GM12891 (cell line): ENCODE measurements around the gene FAM237A.

ENCODE experiments used
- POLR2A ChIP-seq: IDR thresholded peaks from 2 replicates; pipeline ENCODE4 v1.6.1; 2011; ENCODE audit warnings: low read depth, low read length, control low read depth
- POLR2AphosphoS5 ChIP-seq: IDR thresholded peaks from 2 replicates; pipeline ENCODE4 v1.6.1; 2011; ENCODE audit warnings: low read depth, low read length, control low read depth
- POU2F2 ChIP-seq: IDR thresholded peaks from 2 replicates; pipeline ENCODE4 v1.6.1; 2011; ENCODE audit warnings: low read depth, mild to moderate bottlenecking, control low read depth, low read length, moderate library complexity
- SPI1 ChIP-seq: IDR thresholded peaks from 2 replicates; pipeline ENCODE4 v1.6.1; 2011; ENCODE audit warnings: low read depth, low read length, control low read depth
- TAF1 ChIP-seq: IDR thresholded peaks from 2 replicates; pipeline ENCODE4 v1.6.1; 2011; ENCODE audit warnings: low read depth, low read length, control low read depth

GRCh38 chr2:206597717-206598218 is 44.5 kb upstream of the FAM237A start:
- TF ChIP-seq TAF1 (no peak), POLR2A (no peak), SPI1 (no peak), POLR2AphosphoS5 (no peak), POU2F2 (no peak)
